HepG2 (cell line): ENCODE measurements around the gene SNU13. TPM values are rescaled to one million over a fixed set of nuclear protein-coding genes. Genes with fewer than 3 reads are reported as not detected.

Source experiments
- BCL6 ChIP-seq: IDR thresholded peaks from 2 replicates; pipeline ENCODE4 v1.6.1; 2016; ENCODE audit warnings: missing genetic modification reagents, missing compliant biosample characterization
- CBFB ChIP-seq: sonication (generic); formaldehyde crosslinking; IDR thresholded peaks from 2 replicates; pipeline ENCODE4 v1.4.0; 2020; ENCODE audit warnings: missing genetic modification reagents
- ETV5 ChIP-seq: IDR thresholded peaks from 2 replicates; pipeline ENCODE4 v1.6.1; 2018; ENCODE audit warnings: missing biosample characterization, missing genetic modification reagents, inconsistent platforms, borderline replicate concordance
- GPN1 ChIP-seq: sonication (generic); formaldehyde crosslinking; IDR thresholded peaks from 2 replicates; pipeline ENCODE4 v1.5.1; 2020; ENCODE audit warnings: missing genetic modification reagents, borderline replicate concordance
- HNF4G ChIP-seq, 2 experiments: sonication (generic) in 1 of 2; formaldehyde crosslinking in 1 of 2; IDR thresholded peaks; 2 replicates each; pipeline versions ENCODE4 v1.4.0 to v1.6.1; 2011 to 2020; ENCODE audit warnings: borderline replicate concordance in 2 of 2, low read depth in 2 of 2, mild to moderate bottlenecking in 2 of 2, low read length in 1 of 2, missing genetic modification reagents in 1 of 2, moderate library complexity in 1 of 2
- KDM6A ChIP-seq: IDR thresholded peaks from 2 replicates; pipeline ENCODE4 v1.6.1; 2016; ENCODE audit warnings: low read depth
- KLF16 ChIP-seq, 2 experiments: sonication (generic) in 1 of 2; formaldehyde crosslinking in 1 of 2; IDR thresholded peaks; 2 replicates each; pipeline versions ENCODE4 v1.6.1 to v1.8.0; 2016 to 2023; ENCODE audit warnings: missing genetic modification reagents in 2 of 2, missing compliant biosample characterization in 1 of 2
- MEIS2 ChIP-seq: sonication (generic); formaldehyde crosslinking; IDR thresholded peaks from 2 replicates; pipeline ENCODE4 v1.9.0; 2021; ENCODE audit warnings: mild to moderate bottlenecking, missing genetic modification reagents
- MYNN ChIP-seq: sonication (generic); formaldehyde crosslinking; IDR thresholded peaks from 2 replicates; pipeline ENCODE4 v1.4.0; 2020; ENCODE audit warnings: mild to moderate bottlenecking, low read depth, missing genetic modification reagents
- NFATC3 ChIP-seq: sonication (generic); formaldehyde crosslinking; IDR thresholded peaks from 2 replicates; pipeline ENCODE4 v1.5.1; 2020; ENCODE audit warnings: mild to moderate bottlenecking, missing genetic modification reagents
- NFKBIZ ChIP-seq: IDR thresholded peaks from 2 replicates; pipeline ENCODE4 v1.6.1; 2018; ENCODE audit warnings: missing genetic modification reagents, missing compliant biosample characterization
- NFRKB ChIP-seq: fragments of 450-650 bp; IDR thresholded peaks from 2 replicates; pipeline ENCODE4 v1.6.1; 2017
- ONECUT2 ChIP-seq: sonication (generic); formaldehyde crosslinking; IDR thresholded peaks from 2 replicates; pipeline ENCODE4 v1.4.0; 2020; ENCODE audit warnings: missing genetic modification reagents
- PCBP1 ChIP-seq: fragments of 200-400 bp; formaldehyde crosslinking; IDR thresholded peaks from 2 replicates; pipeline ENCODE4 v1.6.1; 2017; ENCODE audit warnings: mild to moderate bottlenecking, low read depth, low read length, borderline replicate concordance
- PITX1 ChIP-seq: sonication (generic); formaldehyde crosslinking; IDR thresholded peaks from 2 replicates; pipeline ENCODE4 v1.5.1; 2020; ENCODE audit warnings: mild to moderate bottlenecking, missing genetic modification reagents
- POLR2A ChIP-seq, 2 experiments: IDR thresholded peaks; 2 replicates each; pipeline ENCODE4 v1.6.1; 2011; ENCODE audit warnings: low read depth in 2 of 2, low read length in 2 of 2, mild to moderate bottlenecking in 1 of 2, moderate library complexity in 1 of 2; ENCODE audit not compliant: insufficient read depth in 1 of 2
- RELA ChIP-seq: sonication (generic); formaldehyde crosslinking; IDR thresholded peaks from 2 replicates; pipeline ENCODE4 v1.4.0; 2020; ENCODE audit warnings: missing genetic modification reagents
- SP2 ChIP-seq: sonication (generic); formaldehyde crosslinking; IDR thresholded peaks from 2 replicates; pipeline ENCODE4 v1.5.1; 2020; ENCODE audit warnings: mild to moderate bottlenecking, missing genetic modification reagents
- ZNF10 ChIP-seq: sonication (generic); formaldehyde crosslinking; IDR thresholded peaks from 2 replicates; pipeline ENCODE4 v1.4.0; 2020; ENCODE audit warnings: mild to moderate bottlenecking, low read depth, missing genetic modification reagents, borderline replicate concordance
- ZNF589 ChIP-seq: sonication (generic); formaldehyde crosslinking; conservative IDR thresholded peaks from 2 replicates; pipeline ENCODE4 v1.8.0; 2022; ENCODE audit warnings: mild to moderate bottlenecking, moderate library complexity, missing genetic modification reagents
- ZNF790 ChIP-seq: sonication (generic); formaldehyde crosslinking; IDR thresholded peaks from 2 replicates; pipeline ENCODE4 v1.8.0; 2022; ENCODE audit warnings: missing genetic modification reagents, mild to moderate bottlenecking, borderline replicate concordance
- ZNF816 ChIP-seq: sonication (generic); formaldehyde crosslinking; IDR thresholded peaks from 2 replicates; pipeline ENCODE4 v1.8.0; 2022; ENCODE audit warnings: missing genetic modification reagents, mild to moderate bottlenecking, borderline replicate concordance
- polyA plus RNA-seq, 8 experiments: library from polyadenylated mRNA; depleted of rRNA in 3 of 8; stranded (reverse) in 7 of 8; unstranded in 1 of 8; fragments of >200 nt; fragmentation: Illumina TruSeq in 4 of 8; extraction: Trizol in 4 of 8; gene quantifications; 2 replicates each; pipeline versions ENCODE4 v1.2.1 to v1.2.3, GENCODE V29; 2011 to 2016; ENCODE audit warnings: low read depth in 4 of 8, missing spikeins in 1 of 8, mixed read lengths in 1 of 8; ENCODE audit not compliant: insufficient read depth in 1 of 8
- total RNA-seq, 5 experiments: library from RNA; depleted of rRNA; stranded (reverse); fragments of >200 nt; fragmentation: Illumina TruSeq; extraction: Trizol; gene quantifications; 2 replicates each; pipeline ENCODE4 v1.2.3, GENCODE V29; 2016; ENCODE audit warnings: low read depth in 1 of 5
- TF ChIP-seq, protein P1 (sequence below), 2 experiments: sonication (generic) in 1 of 2; formaldehyde crosslinking in 1 of 2; IDR thresholded peaks; 2 replicates each; pipeline versions ENCODE4 v1.4.0 to v1.6.1; 2018 to 2020; ENCODE audit warnings: missing genetic modification reagents in 2 of 2, borderline replicate concordance in 1 of 2, low read depth in 1 of 2, mild to moderate bottlenecking in 1 of 2, missing biosample characterization in 1 of 2
- TF ChIP-seq, protein P2 (sequence below): sonication (generic); formaldehyde crosslinking; IDR thresholded peaks from 2 replicates; pipeline ENCODE4 v1.4.0; 2020; ENCODE audit warnings: missing genetic modification reagents
- TF ChIP-seq, protein P3 (sequence below): sonication (generic); formaldehyde crosslinking; IDR thresholded peaks from 2 replicates; pipeline ENCODE4 v1.5.1; 2020; ENCODE audit warnings: mild to moderate bottlenecking, missing genetic modification reagents, borderline replicate concordance

SNU13 gene
- total and polyA plus RNA-seq, 2 of the 13 experiments (the other 11 are each of a cell fraction or from before 2014, with no cell fraction given) = 203 to 287 TPM

DNA sequence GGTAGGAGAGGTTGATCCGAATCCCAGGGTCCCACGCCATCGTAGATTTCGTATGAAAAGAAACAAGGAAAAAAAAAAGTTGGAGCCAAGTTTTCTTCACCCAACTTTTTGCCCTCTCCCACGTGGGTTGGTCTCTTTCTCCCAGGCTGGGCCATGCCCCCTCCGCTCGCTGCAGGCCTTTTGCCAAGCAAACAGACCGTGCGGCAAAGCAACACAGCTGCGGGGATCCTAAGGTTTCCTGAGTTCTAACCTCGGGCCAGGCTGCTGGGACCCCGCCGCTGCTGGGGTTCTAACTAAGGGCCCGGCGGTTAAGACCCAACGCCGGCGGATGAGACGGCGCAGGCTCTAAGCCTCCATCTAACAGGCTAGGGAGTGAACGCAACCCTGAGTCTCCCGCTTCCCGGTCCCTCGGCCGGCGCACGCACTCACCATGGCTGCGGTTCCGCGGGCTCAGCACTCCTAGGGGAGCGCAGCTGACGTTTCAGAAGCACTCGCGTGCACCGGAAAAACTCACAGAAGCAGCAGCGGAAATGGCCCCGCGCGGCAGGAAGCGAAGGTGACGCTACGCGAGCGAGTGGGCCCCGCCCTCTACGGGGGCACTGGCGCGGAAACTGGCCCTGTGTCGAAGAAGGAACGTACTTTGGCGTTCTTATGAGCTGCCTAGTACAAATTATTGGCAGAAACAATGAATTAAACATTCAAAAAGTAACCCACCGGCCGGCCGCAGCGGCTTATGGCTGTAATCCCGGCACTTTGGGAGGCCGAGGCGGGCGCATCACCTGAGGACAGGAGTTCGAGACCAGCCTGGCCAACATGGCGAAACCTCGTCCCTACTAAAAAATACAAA, at the start of gene SNU13 (continued):
- TF ChIP-seq CBFB (CRISPR knock-in tag) = peak; percentile 85
- no peak for TF ChIP-seq ZNF10 (CRISPR knock-in tag)
- peak in 1 of 2 experiments; percentile 46; a peak in 1 of 4 replicates for TF ChIP-seq KLF16 (CRISPR knock-in tag; IDR thresholded peaks at IDR 0.05)
- no peak for TF ChIP-seq MYNN
- no peak for TF ChIP-seq NFATC3 (CRISPR knock-in tag)
- no peak for TF ChIP-seq HNF4G (IDR thresholded peaks at IDR 0.05; ENCODE audit: borderline replicate concordance, low read depth, low read length)
- peak; percentile 39; the same call in 1 of the 2 replicates for TF ChIP-seq HNF4G (CRISPR knock-in tag; IDR thresholded peaks at IDR 0.05; ENCODE audit: borderline replicate concordance, low read depth)
- TF ChIP-seq POLR2A (IDR thresholded peaks at IDR 0.05; ENCODE audit: insufficient read depth in 1 of 2, low read depth in 2 of 2, low read length in 2 of 2) = peak; percentile 87 to 90
- TF ChIP-seq MEIS2 (CRISPR knock-in tag) = peak; percentile 48; the same call in 1 of the 2 replicates
- TF ChIP-seq NFRKB = no peak
- TF ChIP-seq BCL6 (CRISPR knock-in tag) = peak; percentile 64
- TF ChIP-seq, protein P1, sequence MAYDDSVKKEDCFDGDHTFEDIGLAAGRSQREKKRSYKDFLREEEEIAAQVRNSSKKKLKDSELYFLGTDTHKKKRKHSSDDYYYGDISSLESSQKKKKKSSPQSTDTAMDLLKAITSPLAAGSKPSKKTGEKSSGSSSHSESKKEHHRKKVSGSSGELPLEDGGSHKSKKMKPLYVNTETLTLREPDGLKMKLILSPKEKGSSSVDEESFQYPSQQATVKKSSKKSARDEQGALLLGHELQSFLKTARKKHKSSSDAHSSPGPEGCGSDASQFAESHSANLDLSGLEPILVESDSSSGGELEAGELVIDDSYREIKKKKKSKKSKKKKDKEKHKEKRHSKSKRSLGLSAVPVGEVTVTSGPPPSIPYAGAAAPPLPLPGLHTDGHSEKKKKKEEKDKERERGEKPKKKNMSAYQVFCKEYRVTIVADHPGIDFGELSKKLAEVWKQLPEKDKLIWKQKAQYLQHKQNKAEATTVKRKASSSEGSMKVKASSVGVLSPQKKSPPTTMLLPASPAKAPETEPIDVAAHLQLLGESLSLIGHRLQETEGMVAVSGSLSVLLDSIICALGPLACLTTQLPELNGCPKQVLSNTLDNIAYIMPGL (CRISPR knock-in tag; IDR thresholded peaks at IDR 0.05; ENCODE audit: borderline replicate concordance in 1 of 2, low read depth in 1 of 2) = peak; percentile 77 to 84; a peak in 3 of 4 replicates
- TF ChIP-seq PITX1 (CRISPR knock-in tag) = no peak; the same call in 1 of the 2 replicates
- no peak for TF ChIP-seq GPN1
- no peak; the same call in 1 of the 2 replicates for TF ChIP-seq SP2 (CRISPR knock-in tag)
- 0 out of 2 replicates have a peak, but pooled peaks have one; percentile 58 for TF ChIP-seq PCBP1
- TF ChIP-seq, protein P2, sequence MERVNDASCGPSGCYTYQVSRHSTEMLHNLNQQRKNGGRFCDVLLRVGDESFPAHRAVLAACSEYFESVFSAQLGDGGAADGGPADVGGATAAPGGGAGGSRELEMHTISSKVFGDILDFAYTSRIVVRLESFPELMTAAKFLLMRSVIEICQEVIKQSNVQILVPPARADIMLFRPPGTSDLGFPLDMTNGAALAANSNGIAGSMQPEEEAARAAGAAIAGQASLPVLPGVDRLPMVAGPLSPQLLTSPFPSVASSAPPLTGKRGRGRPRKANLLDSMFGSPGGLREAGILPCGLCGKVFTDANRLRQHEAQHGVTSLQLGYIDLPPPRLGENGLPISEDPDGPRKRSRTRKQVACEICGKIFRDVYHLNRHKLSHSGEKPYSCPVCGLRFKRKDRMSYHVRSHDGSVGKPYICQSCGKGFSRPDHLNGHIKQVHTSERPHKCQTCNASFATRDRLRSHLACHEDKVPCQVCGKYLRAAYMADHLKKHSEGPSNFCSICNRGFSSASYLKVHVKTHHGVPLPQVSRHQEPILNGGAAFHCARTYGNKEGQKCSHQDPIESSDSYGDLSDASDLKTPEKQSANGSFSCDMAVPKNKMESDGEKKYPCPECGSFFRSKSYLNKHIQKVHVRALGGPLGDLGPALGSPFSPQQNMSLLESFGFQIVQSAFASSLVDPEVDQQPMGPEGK (CRISPR knock-in tag) = peak; percentile 91
- no peak for TF ChIP-seq RELA (CRISPR knock-in tag)
- TF ChIP-seq ETV5 (CRISPR knock-in tag) = peak; percentile 93
- TF ChIP-seq NFKBIZ = no peak
- no peak for TF ChIP-seq ZNF589 (CRISPR knock-in tag)
- TF ChIP-seq ZNF816 (CRISPR knock-in tag) = peak; percentile 85; the same call in 1 of the 2 replicates
- TF ChIP-seq, protein P3, sequence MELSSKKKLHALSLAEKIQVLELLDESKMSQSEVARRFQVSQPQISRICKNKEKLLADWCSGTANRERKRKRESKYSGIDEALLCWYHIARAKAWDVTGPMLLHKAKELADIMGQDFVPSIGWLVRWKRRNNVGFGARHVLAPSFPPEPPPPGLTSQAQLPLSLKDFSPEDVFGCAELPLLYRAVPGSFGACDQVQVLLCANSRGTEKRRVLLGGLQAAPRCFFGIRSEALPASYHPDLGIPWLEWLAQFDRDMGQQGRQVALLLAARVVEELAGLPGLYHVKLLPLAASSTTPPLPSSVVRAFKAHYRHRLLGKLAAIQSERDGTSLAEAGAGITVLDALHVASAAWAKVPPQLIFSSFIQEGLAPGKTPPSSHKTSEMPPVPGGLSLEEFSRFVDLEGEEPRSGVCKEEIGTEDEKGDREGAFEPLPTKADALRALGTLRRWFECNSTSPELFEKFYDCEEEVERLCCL = no peak
- TF ChIP-seq ONECUT2 (CRISPR knock-in tag) = no peak
- no peak for TF ChIP-seq ZNF790 (CRISPR knock-in tag)
- TF ChIP-seq KDM6A (CRISPR knock-in tag) = no peak
